Stimulated activated naive CD4-positive, alpha-beta T cell (primary cell): ENCODE data around the gene NPAS1.

Experiments used
- DNase-seq, 6 experiments: peaks; one replicate each; lab custom pipeline; 2025; lab: John Stamatoyannopoulos, UW

Gene NPAS1

GRCh38 chr19:47019431-47020041 is at the start of gene NPAS1:
Gene NPAS1, plus strand, starts transcription at chr19:47019837. Its CDS starts 1,211 bp downstream, at chr19:47021048.
- DNase-seq, result no peak

GRCh38 chr19:46970815-46971214 is 48.8 kb upstream of the NPAS1 start:
- DNase-seq, result no peak

- DNase-seq, result no peak
These were observed 47.3 kb upstream of the NPAS1 start for GRCh38 chr19:46972311-46972710.

GRCh38 chr19:46974181-46974580 is 45.5 kb upstream of the NPAS1 start:
- DNase-seq, result no peak

- DNase-seq, result no peak
These were observed 44.4 kb upstream of the NPAS1 start for GRCh38 chr19:46975011-46975924.

- no peak for DNase-seq
These were observed 43.5 kb upstream of the NPAS1 start for GRCh38 chr19:46975925-46976782.

GRCh38 chr19:46976845-46977320 is 42.8 kb upstream of the NPAS1 start:
- DNase-seq, result no peak

- DNase-seq, result no peak
These were observed 42.1 kb upstream of the NPAS1 start for GRCh38 chr19:46977548-46977947.

GRCh38 chr19:46978171-46978869 is 41.3 kb upstream of the NPAS1 start:
- DNase-seq, result no peak

GRCh38 chr19:46979126-46980105 is 40.2 kb upstream of the NPAS1 start:
- DNase-seq, result no peak

GRCh38 chr19:46980761-46981160 is 38.9 kb upstream of the NPAS1 start:
- DNase-seq, result no peak

- no peak for DNase-seq
These were observed 38.2 kb upstream of the NPAS1 start for GRCh38 chr19:46981286-46981945.

- no peak for DNase-seq
These were observed 36.5 kb upstream of the NPAS1 start for GRCh38 chr19:46983097-46983496.

GRCh38 chr19:46984077-46985010 is 35.3 kb upstream of the NPAS1 start:
- no peak for DNase-seq

GRCh38 chr19:46985542-46986415 is 33.9 kb upstream of the NPAS1 start:
- no peak for DNase-seq

GRCh38 chr19:46988614-46989230 is 30.9 kb upstream of the NPAS1 start:
- no peak for DNase-seq

- peak in 5 of 6 experiments; percentile 9 to 32 (median 18) for DNase-seq
These were observed 28.5 kb upstream of the NPAS1 start for GRCh38 chr19:46990991-46991676.
